Lung (tissue), 12 donors: Measurements from ENCODE around the gene C1orf21. TPM values are rescaled to one million over a fixed set of nuclear protein-coding genes. Genes with fewer than 3 reads are reported as not detected.

Experiments
- ATAC-seq: fragments of 200-7000 bp; cut with Tn5 transposase; one replicate; pipeline ENCODE4 v1.9.1; 2020; ENCODE audit warnings: moderate number of reproducible peaks; ENCODE audit not compliant: insufficient read depth, low FRiP score
- DNase-seq, 3 donors: peaks; one replicate each; pipeline ENCODE4 v3.0.0-alpha.2; 2013 to 2017
- H3K27ac ChIP-seq, 2 donors: one replicate each; pipeline ENCODE4 v1.5.1; 2013; ENCODE audit warnings: mild to moderate bottlenecking in 2 of 2, moderate library complexity in 2 of 2, control low read depth in 1 of 2, inconsistent platforms in 1 of 2, low read depth in 1 of 2, low read length in 1 of 2
- H3K27me3 ChIP-seq, 3 donors: one replicate each; pipeline ENCODE4 v1.5.1; 2013; ENCODE audit warnings: low read length in 2 of 3; ENCODE audit not compliant: control insufficient read depth in 3 of 3, insufficient read depth in 3 of 3
- H3K36me3 ChIP-seq, 4 donors: one replicate each; pipeline ENCODE4 v1.5.1; 2013; ENCODE audit warnings: low read length in 4 of 4, mild to moderate bottlenecking in 1 of 4, moderate library complexity in 1 of 4; ENCODE audit not compliant: control insufficient read depth in 4 of 4, insufficient read depth in 4 of 4
- H3K4me1 ChIP-seq, 5 donors: one replicate each; pipeline ENCODE4 v1.5.1; 2013; ENCODE audit warnings: low read length in 5 of 5, mild to moderate bottlenecking in 2 of 5, moderate library complexity in 1 of 5; ENCODE audit not compliant: control insufficient read depth in 5 of 5, insufficient read depth in 5 of 5
- H3K4me3 ChIP-seq: one replicate; pipeline ENCODE4 v1.5.1; 2013; ENCODE audit warnings: mild to moderate bottlenecking, control low read depth, moderate library complexity
- H3K9ac ChIP-seq, 2 donors: one replicate each; pipeline ENCODE4 v1.5.1; 2013; ENCODE audit warnings: low read length in 2 of 2, control low read depth in 1 of 2; ENCODE audit not compliant: insufficient read depth in 1 of 2
- H3K9me3 ChIP-seq, 4 donors: one replicate each; pipeline ENCODE4 v1.5.1; 2013; ENCODE audit warnings: low read length in 3 of 4, mild to moderate bottlenecking in 1 of 4, moderate library complexity in 1 of 4; ENCODE audit not compliant: control insufficient read depth in 4 of 4, insufficient read depth in 3 of 4
- CTCF ChIP-seq: IDR thresholded peaks from 2 replicates; pipeline ENCODE4 v1.5.1; 2012; ENCODE audit warnings: mild to moderate bottlenecking; ENCODE audit errors: control extremely low read depth, extremely low read depth
- WGBS, 2 donors: extraction: QIAGEN DNeasy Blood & Tissue Kit; methylation state at CpG; one replicate each; pipeline ENCODE4 v1.1.7; 2013; 5-methylcytosine and 5-hydroxymethylcytosine counted together
- polyA plus RNA-seq, 2 donors: library from polyadenylated mRNA; stranded (reverse); fragments of 200-250 nt; gene quantifications; one replicate each; pipeline ENCODE4 v1.2.1, GENCODE V29; 2013
- total RNA-seq, 2 donors: library from RNA; depleted of rRNA in 1 of 2; stranded (reverse); fragments of >200 nt in 1 of 2; gene quantifications; one replicate each; pipeline ENCODE4 v1.2.1, GENCODE V29; 2014 to 2021
- donor health status: control.
- donor health status: control.
- donor health status: Bipolar disorder and iron deficiency.
- donor health status: healthy.
- donor health status: DM: yes; HTN: yes; CAD: no.

C1orf21 gene
- total and polyA plus RNA-seq, 4 donors = 16.2 to 59.9 (median 45.5) TPM

DNA sequence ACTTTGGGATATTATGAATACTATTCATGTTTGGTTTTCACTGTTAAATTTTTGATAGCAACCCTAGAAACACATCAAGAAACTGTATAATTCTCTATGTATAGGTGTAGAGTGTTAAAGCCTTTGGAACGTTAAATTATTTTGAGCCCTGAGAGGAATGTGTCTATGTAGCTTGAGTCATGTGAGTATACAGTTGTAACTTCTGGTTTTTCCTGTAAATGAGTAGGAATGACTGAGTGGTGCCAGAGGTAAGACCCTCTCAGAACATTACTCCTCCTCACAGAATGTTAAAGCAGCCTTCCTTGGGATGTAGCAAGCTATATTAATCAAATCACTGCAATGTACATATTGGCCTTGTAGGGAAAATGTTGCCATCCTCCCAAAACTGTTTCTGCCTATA lies 69.0 kb downstream of the C1orf21 start:
- Histone ChIP-seq H3K4me1 (peaks cover 5 to 31% (median 13%) of the 10 kb centered on the region in 5 donors), H3K4me3 (no peak overlapping the region), H3K36me3 (no peaks in the 10 kb centered on the region), H3K9ac (no peak overlapping the region), H3K9me3 (no peaks in the 10 kb centered on the region), H3K27me3 (no peaks in the 10 kb centered on the region), H3K27ac (no peak overlapping the region)
- DNase-seq (no peak), ATAC-seq (no peak)
- TF ChIP-seq CTCF = no peak
- WGBS, 2 donors = 48 to 60% methylated on average over 1 of the region's 1 CpG

DNA sequence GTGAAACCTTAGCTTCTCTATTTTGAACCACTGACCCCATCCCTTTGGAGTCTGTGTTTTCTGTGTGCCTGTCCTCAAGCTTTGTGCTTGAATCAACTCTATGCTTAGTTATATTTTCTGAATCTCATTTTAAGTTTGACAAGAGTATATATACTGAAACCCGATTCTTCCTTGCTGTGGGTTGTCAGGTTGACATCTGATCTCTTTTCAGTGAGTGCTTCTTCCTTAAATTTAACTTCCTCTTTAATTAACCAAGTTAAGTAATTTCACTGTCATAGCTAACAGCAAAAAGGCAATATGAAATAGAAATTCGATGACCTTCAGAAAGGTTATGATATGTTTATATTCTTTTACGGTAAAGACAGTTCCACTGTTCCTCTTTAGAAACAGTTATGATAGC lies 69.4 kb downstream of the C1orf21 start:
- TF ChIP-seq CTCF = no peak
- Histone ChIP-seq H3K9ac (no peak overlapping the region), H3K27ac (no peak overlapping the region), H3K4me1 (peaks cover 7 to 31% (median 13%) of the 10 kb centered on the region in 5 donors), H3K27me3 (no peaks in the 10 kb centered on the region), H3K4me3 (no peak overlapping the region), H3K36me3 (no peaks in the 10 kb centered on the region), H3K9me3 (no peaks in the 10 kb centered on the region)
- WGBS, 2 donors = 30 to 58% methylated on average over 3 of the region's 3 CpGs
- DNase-seq (no peak), ATAC-seq (no peak)

DNA sequence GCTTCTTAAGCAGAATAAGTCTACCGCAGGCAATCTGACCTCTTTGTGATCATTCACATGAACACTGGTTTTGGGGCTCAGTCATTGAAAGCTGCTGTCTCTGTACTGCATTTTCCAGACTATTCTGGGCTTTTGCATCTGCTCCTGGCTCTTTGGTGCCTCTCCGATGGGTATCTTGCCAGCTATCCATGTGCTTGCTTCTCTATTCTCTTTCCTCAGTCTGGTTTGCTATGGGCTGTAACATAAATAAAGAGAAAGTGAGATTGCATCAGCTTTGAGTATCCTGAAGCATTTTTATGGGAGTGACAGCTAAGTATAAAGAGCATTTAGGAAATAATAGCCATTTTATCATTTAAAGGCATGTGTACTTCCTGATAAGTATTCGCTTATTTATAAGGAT lies 70.7 kb downstream of the C1orf21 start:
- ATAC-seq = no peak
- no peak overlapping the region for H3K4me3 ChIP-seq
- no peaks in the 10 kb centered on the region for H3K36me3 ChIP-seq
- TF ChIP-seq CTCF = no peak
- H3K4me1 ChIP-seq = peaks cover 7 to 32% (median 13%) of the 10 kb centered on the region in 5 donors
- peak in 1 of 3 donors; percentile 42 for DNase-seq
- no peak overlapping the region for H3K9ac ChIP-seq
- H3K27me3 ChIP-seq = no peaks in the 10 kb centered on the region
- WGBS, 2 donors = 63 to 81% methylated on average over 3 of the region's 3 CpGs
- no peaks in the 10 kb centered on the region for H3K9me3 ChIP-seq
- no peak overlapping the region for H3K27ac ChIP-seq

DNA sequence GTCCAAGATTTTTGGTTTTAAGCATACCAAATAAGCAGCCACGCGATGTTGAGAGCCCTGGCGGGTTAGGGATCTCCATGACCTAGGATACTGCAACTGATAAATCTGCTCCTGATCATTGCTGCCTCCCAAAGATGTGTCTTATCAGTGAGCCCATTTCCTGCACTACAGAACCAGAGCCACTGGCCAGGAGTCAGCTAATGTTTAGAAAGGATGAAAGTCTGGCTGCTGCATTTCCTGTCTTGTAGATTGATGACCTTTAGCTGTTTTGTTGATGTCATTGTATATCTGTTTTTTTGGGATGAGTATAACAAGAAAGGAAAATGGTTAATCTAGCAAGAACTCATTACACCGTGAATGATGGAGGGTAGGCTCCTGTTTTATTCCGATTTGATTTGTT lies 74.5 kb downstream of the C1orf21 start:
- no peak for ATAC-seq
- Histone ChIP-seq H3K36me3 (peaks cover 0 to 1% (median 0%) of the 10 kb centered on the region in 4 donors), H3K4me1 (peaks cover 0 to 24% (median 8%) of the 10 kb centered on the region in 5 donors), H3K27me3 (no peaks in the 10 kb centered on the region), H3K27ac (no peak overlapping the region), H3K9me3 (peaks cover 0 to 2% (median 0%) of the 10 kb centered on the region in 4 donors), H3K4me3 (no peak overlapping the region), H3K9ac (no peak overlapping the region)
- WGBS, 2 donors = 67 to 77% methylated on average over 5 of the region's 5 CpGs
- no peak for TF ChIP-seq CTCF
- peak; percentile 20 to 70 (median 36) for DNase-seq
